ENCODE data around the gene ACP7.

- TF ChIP-seq CTCF (IDR thresholded peaks at IDR 0.05) = no peak
- TF ChIP-seq POLR2A (IDR thresholded peaks at IDR 0.05) = no peak
Measured at GRCh38 chr19:39154629-39155100, 70.5 kb downstream of the ACP7 start.
